Measurements from ENCODE around the gene SAMD11. TPM values are rescaled to one million over a fixed set of nuclear protein-coding genes. Genes with fewer than 3 reads are reported as not detected.
A peak's percentile ranks its signal among the peaks of the same experiment; 100 is the strongest.

SAMD11 gene
- total and polyA plus RNA-seq, 4 donors = 0.51 to 4.1 (median 1.3) TPM

- Histone ChIP-seq H3K36me3 (ENCODE audit: control insufficient read depth in 4 of 4, insufficient read depth in 3 of 4, low read depth in 1 of 4, low read length in 3 of 4) (peaks cover 0 to 6% (median 2%) of the 10 kb centered on the region in 4 donors), H3K4me3 (ENCODE audit: low read depth in 1 of 3, low read length in 3 of 3) (peak overlapping the region in 1 of 3 donors; percentile 50), H3K9me3 (ENCODE audit: control insufficient read depth in 4 of 4, low read length in 3 of 4) (no peaks in the 10 kb centered on the region), H3K27me3 (ENCODE audit: control insufficient read depth in 4 of 4, insufficient read depth in 4 of 4, low read length in 3 of 4) (peaks cover 0 to 2% (median 0%) of the 10 kb centered on the region in 4 donors), H3K27ac (ENCODE audit: low read depth in 1 of 2, low read length in 2 of 2) (peak overlapping the region; percentile 25 to 78), H3K9ac (ENCODE audit: low read depth in 1 of 2, low read length in 2 of 2) (no peak overlapping the region), H3K4me1 (ENCODE audit: control insufficient read depth in 4 of 4, insufficient read depth in 4 of 4, low read length in 3 of 4) (peaks cover 15 to 41% (median 22%) of the 10 kb centered on the region in 4 donors)
- WGBS = under 1% methylated on average over 86 of the region's 86 CpGs
- no peak for TF ChIP-seq NR2F2 (IDR thresholded peaks at IDR 0.05)
- TF ChIP-seq YY1 (IDR thresholded peaks at IDR 0.05) = no peak
- TF ChIP-seq HNF4A (conservative IDR thresholded peaks at IDR 0.05) = no peak
- no peak for TF ChIP-seq FOXA2 (IDR thresholded peaks at IDR 0.05)
- no peak for TF ChIP-seq FOXA1 (IDR thresholded peaks at IDR 0.05)
- no peak for TF ChIP-seq JUND (IDR thresholded peaks at IDR 0.05)
- TF ChIP-seq RAD21 (IDR thresholded peaks at IDR 0.05) = no peak
- no peak for TF ChIP-seq REST (IDR thresholded peaks at IDR 0.05)
- TF ChIP-seq MAX (IDR thresholded peaks at IDR 0.05) = no peak
- no peak for TF ChIP-seq EGR1 (IDR thresholded peaks at IDR 0.05; ENCODE audit: low read depth in 2 of 2)
- no peak for TF ChIP-seq HNF4G (IDR thresholded peaks at IDR 0.05)
- TF ChIP-seq SP1 (IDR thresholded peaks at IDR 0.05) = no peak
- TF ChIP-seq ATF3 (IDR thresholded peaks at IDR 0.05) = no peak
- TF ChIP-seq GABPA (IDR thresholded peaks at IDR 0.05 in 1 of 2, conservative IDR thresholded peaks at IDR 0.05 in 1 of 2) = no peak
- DNase-seq (ENCODE audit: low spot score) = no peak
Observed at GRCh38 chr1:940107-941014, 16.6 kb downstream of the SAMD11 start.

GRCh38 chr1:941015-941587 lies 17.4 kb downstream of the SAMD11 start:
- Histone ChIP-seq H3K9ac (ENCODE audit: low read depth in 1 of 2, low read length in 2 of 2) (no peak overlapping the region), H3K9me3 (ENCODE audit: control insufficient read depth in 4 of 4, low read length in 3 of 4) (no peaks in the 10 kb centered on the region), H3K36me3 (ENCODE audit: control insufficient read depth in 4 of 4, insufficient read depth in 3 of 4, low read depth in 1 of 4, low read length in 3 of 4) (peaks cover 0 to 13% (median 3%) of the 10 kb centered on the region in 4 donors), H3K4me1 (ENCODE audit: control insufficient read depth in 4 of 4, insufficient read depth in 4 of 4, low read length in 3 of 4) (peaks cover 15 to 35% (median 21%) of the 10 kb centered on the region in 4 donors), H3K27ac (ENCODE audit: low read depth in 1 of 2, low read length in 2 of 2) (peak overlapping the region; percentile 25 to 78), H3K4me3 (ENCODE audit: low read depth in 1 of 3, low read length in 3 of 3) (peak overlapping the region in 1 of 3 donors; percentile 50), H3K27me3 (ENCODE audit: control insufficient read depth in 4 of 4, insufficient read depth in 4 of 4, low read length in 3 of 4) (peaks cover 0 to 2% (median 0%) of the 10 kb centered on the region in 4 donors)
- 5% methylated on average over 36 of the region's 36 CpGs for WGBS
- no peak for DNase-seq (ENCODE audit: low spot score)
- no peak for TF ChIP-seq EGR1 (IDR thresholded peaks at IDR 0.05; ENCODE audit: low read depth in 2 of 2)
- TF ChIP-seq HNF4A (conservative IDR thresholded peaks at IDR 0.05) = no peak
- TF ChIP-seq GABPA (IDR thresholded peaks at IDR 0.05 in 1 of 2, conservative IDR thresholded peaks at IDR 0.05 in 1 of 2) = no peak
- no peak for TF ChIP-seq TAF1 (conservative IDR thresholded peaks at IDR 0.05)
- TF ChIP-seq RAD21 (IDR thresholded peaks at IDR 0.05) = no peak
- no peak for TF ChIP-seq YY1 (IDR thresholded peaks at IDR 0.05)
- no peak for TF ChIP-seq ZBTB33 (IDR thresholded peaks at IDR 0.05)
- no peak for TF ChIP-seq FOXA2 (IDR thresholded peaks at IDR 0.05)
